ENCODE measurements around the gene TMEM270.

Gene TMEM270

DNA sequence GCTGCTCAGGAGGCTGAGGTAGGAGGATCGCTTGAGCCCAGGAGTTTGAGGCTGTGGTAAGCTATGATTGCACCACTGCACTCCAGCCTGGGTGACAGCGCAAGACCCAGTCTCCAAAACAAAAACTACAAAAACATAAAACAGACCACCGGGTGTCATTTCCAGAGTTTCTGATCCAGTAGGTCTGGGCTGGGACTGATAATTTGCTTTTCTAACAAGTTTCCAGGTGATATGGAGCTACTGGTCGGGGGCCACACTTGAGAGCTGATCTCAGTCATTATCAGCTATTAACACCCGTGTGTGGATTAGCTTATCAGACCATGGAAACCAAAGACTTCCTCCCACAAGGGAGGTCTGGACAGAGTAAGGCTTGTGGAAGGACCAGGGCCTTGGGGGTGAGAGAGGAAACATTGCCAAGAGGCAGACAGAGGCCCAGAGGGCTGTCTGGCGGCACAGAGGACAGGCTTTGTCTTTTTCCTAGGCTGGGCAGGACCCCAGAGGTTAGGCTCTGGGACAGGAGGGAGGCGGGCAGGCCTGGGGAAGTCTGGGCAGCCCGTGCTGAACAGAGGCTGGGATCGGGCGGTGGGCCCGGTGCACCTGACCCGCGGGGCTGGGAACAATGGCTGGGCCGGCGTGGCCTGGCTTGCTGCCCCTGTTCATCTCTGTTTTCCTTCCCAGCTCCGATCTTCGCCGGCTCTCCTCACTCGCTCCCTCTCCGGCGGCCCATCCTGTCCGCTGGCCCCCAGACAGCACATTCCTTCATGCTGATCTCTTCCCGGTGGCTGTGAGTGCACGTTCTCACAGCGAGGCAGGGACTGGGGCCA is 25.2 kb downstream of the TMEM270 start:
- H3K9ac ChIP-seq, result no peak overlapping the region
- no peaks in the 10 kb centered on the region for H4K20me1 ChIP-seq (ENCODE audit: insufficient read depth)
- no peak overlapping the region for H3K27ac ChIP-seq
- no peak for TF ChIP-seq CTCF (conservative IDR thresholded peaks at IDR 0.05; ENCODE audit: low read depth, low read length)
- no peak overlapping the region for H3K4me2 ChIP-seq
- no peaks in the 10 kb centered on the region for H3K36me3 ChIP-seq (ENCODE audit: insufficient read depth)
- no peaks in the 10 kb centered on the region for H3K79me2 ChIP-seq (ENCODE audit: insufficient read depth, low read depth)
- H3K27me3 ChIP-seq (ENCODE audit: insufficient read depth, low read depth), result peaks cover 49% of the 10 kb centered on the region
- H3K4me1 ChIP-seq (ENCODE audit: low read depth, poor library complexity, severe bottlenecking), result no peaks in the 10 kb centered on the region
- H2AFZ ChIP-seq (ENCODE audit: low read depth), result no peak overlapping the region
- no peak overlapping the region for H3K4me3 ChIP-seq (IDR thresholded peaks at IDR 0.05; ENCODE audit: insufficient read depth, low read depth, low read length)

GRCh38 chr7:73887762-73888161 is 26.8 kb downstream of the TMEM270 start:
- H2AFZ ChIP-seq (ENCODE audit: low read depth), result no peak overlapping the region
- H3K4me1 ChIP-seq (ENCODE audit: low read depth, poor library complexity, severe bottlenecking), result no peaks in the 10 kb centered on the region
- no peak overlapping the region for H3K27ac ChIP-seq
- no peaks in the 10 kb centered on the region for H3K79me2 ChIP-seq (ENCODE audit: insufficient read depth, low read depth)
- peaks cover 33% of the 10 kb centered on the region for H3K27me3 ChIP-seq (ENCODE audit: insufficient read depth, low read depth)
- H4K20me1 ChIP-seq (ENCODE audit: insufficient read depth), result no peaks in the 10 kb centered on the region
- H3K4me2 ChIP-seq, result no peak overlapping the region
- no peaks in the 10 kb centered on the region for H3K36me3 ChIP-seq (ENCODE audit: insufficient read depth)
- no peak for TF ChIP-seq CTCF (conservative IDR thresholded peaks at IDR 0.05; ENCODE audit: low read depth, low read length)
- no peak overlapping the region for H3K9ac ChIP-seq
- no peak overlapping the region for H3K4me3 ChIP-seq (IDR thresholded peaks at IDR 0.05; ENCODE audit: insufficient read depth, low read depth, low read length)

DNA sequence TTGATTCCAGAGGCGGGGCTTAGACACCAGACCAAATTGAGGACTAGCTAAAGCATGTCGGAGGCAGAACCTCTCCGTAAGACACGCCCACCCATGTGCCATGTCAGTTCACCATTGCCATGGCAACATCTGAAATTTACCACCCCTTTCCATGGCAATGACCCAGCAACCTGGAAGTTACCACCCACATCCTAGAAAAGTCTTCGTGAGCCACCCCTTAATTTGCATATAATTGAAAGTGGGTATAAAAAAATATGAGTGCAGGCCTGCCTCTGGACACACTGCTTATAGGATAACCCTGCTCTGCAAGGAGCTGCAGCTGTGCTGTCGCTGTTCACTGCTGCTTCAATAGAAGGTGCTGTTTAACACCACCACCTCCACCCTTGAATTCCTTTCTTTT is 28.0 kb downstream of the TMEM270 start:
- Histone ChIP-seq H3K27me3 (ENCODE audit: insufficient read depth, low read depth) (peaks cover 21% of the 10 kb centered on the region), H3K27ac (no peak overlapping the region), H4K20me1 (ENCODE audit: insufficient read depth) (no peaks in the 10 kb centered on the region), H3K36me3 (ENCODE audit: insufficient read depth) (no peaks in the 10 kb centered on the region), H2AFZ (ENCODE audit: low read depth) (no peak overlapping the region), H3K4me2 (no peak overlapping the region), H3K4me1 (ENCODE audit: low read depth, poor library complexity, severe bottlenecking) (no peaks in the 10 kb centered on the region), H3K79me2 (ENCODE audit: insufficient read depth, low read depth) (no peaks in the 10 kb centered on the region), H3K9ac (no peak overlapping the region), H3K4me3 (IDR thresholded peaks at IDR 0.05; ENCODE audit: insufficient read depth, low read depth, low read length) (no peak overlapping the region)
- no peak for TF ChIP-seq CTCF (conservative IDR thresholded peaks at IDR 0.05; ENCODE audit: low read depth, low read length)

- Histone ChIP-seq H3K79me2 (ENCODE audit: insufficient read depth, low read depth) (no peaks in the 10 kb centered on the region), H3K4me1 (ENCODE audit: low read depth, poor library complexity, severe bottlenecking) (no peaks in the 10 kb centered on the region), H3K9ac (no peak overlapping the region), H3K36me3 (ENCODE audit: insufficient read depth) (no peaks in the 10 kb centered on the region), H3K27me3 (ENCODE audit: insufficient read depth, low read depth) (peaks cover 9% of the 10 kb centered on the region), H3K4me3 (IDR thresholded peaks at IDR 0.05; ENCODE audit: insufficient read depth, low read depth, low read length) (no peak overlapping the region), H2AFZ (ENCODE audit: low read depth) (no peak overlapping the region), H3K27ac (no peak overlapping the region), H4K20me1 (ENCODE audit: insufficient read depth) (no peaks in the 10 kb centered on the region), H3K4me2 (no peak overlapping the region)
- TF ChIP-seq CTCF (conservative IDR thresholded peaks at IDR 0.05; ENCODE audit: low read depth, low read length), result no peak
Observed at GRCh38 chr7:73890555-73891147, 29.7 kb downstream of the TMEM270 start.

Data from KMS-11 (cell line).